HepG2 (cell line): ENCODE measurements around the gene LRP10. TPM values are rescaled to one million over a fixed set of nuclear protein-coding genes. Genes with fewer than 3 reads are reported as not detected.

Experiments used
- ARID3A ChIP-seq: IDR thresholded peaks from 2 replicates; pipeline ENCODE4 v1.6.1; 2012; ENCODE audit warnings: low read depth, low read length, improper control_type of control experiment
- ATF1 ChIP-seq: IDR thresholded peaks from 2 replicates; pipeline ENCODE4 v1.6.1; 2016; ENCODE audit warnings: mild to moderate bottlenecking, control low read depth
- CCAR2 ChIP-seq: fragments of 200-400 bp; formaldehyde crosslinking; optimal IDR thresholded peaks from 2 replicates; pipeline ENCODE3; 2018; ENCODE audit warnings: low read depth, mild to moderate bottlenecking, low read length, moderate library complexity
- CTCF ChIP-seq: sonication (generic); formaldehyde crosslinking; IDR thresholded peaks from 2 replicates; pipeline ENCODE4 v1.5.0; 2020; ENCODE audit warnings: mild to moderate bottlenecking, missing genetic modification reagents, moderate library complexity
- EP300 ChIP-seq, 3 experiments: sonication (generic) in 1 of 3; formaldehyde crosslinking in 1 of 3; IDR thresholded peaks; 2 replicates each; pipeline versions ENCODE4 v1.5.1 to v1.6.1; 2011 to 2020; ENCODE audit warnings: low read depth in 2 of 3, low read length in 2 of 3, borderline replicate concordance in 1 of 3, improper control_type of control experiment in 1 of 3, mild to moderate bottlenecking in 1 of 3, missing genetic modification reagents in 1 of 3, moderate library complexity in 1 of 3
- IRF2 ChIP-seq: IDR thresholded peaks from 2 replicates; pipeline ENCODE4 v1.6.1; 2018; ENCODE audit warnings: missing genetic modification reagents, missing compliant biosample characterization
- RARA ChIP-seq: IDR thresholded peaks from 2 replicates; pipeline ENCODE4 v1.6.1; 2016; ENCODE audit warnings: missing genetic modification reagents, missing compliant biosample characterization
- RELA ChIP-seq: sonication (generic); formaldehyde crosslinking; IDR thresholded peaks from 2 replicates; pipeline ENCODE4 v1.4.0; 2020; ENCODE audit warnings: missing genetic modification reagents
- RFX3 ChIP-seq: IDR thresholded peaks from 2 replicates; pipeline ENCODE4 v1.6.1; 2016; ENCODE audit warnings: missing biosample characterization, missing genetic modification reagents
- RNF219 ChIP-seq: sonication (generic); formaldehyde crosslinking; IDR thresholded peaks from 2 replicates; pipeline ENCODE4 v1.5.0; 2020; ENCODE audit warnings: mild to moderate bottlenecking, missing genetic modification reagents
- RXRB ChIP-seq: IDR thresholded peaks from 2 replicates; pipeline ENCODE4 v1.6.1; 2016; ENCODE audit warnings: borderline replicate concordance, missing genetic modification reagents, missing compliant biosample characterization
- ZHX2 ChIP-seq, 2 experiments: sonication (generic) in 1 of 2; formaldehyde crosslinking in 1 of 2; IDR thresholded peaks; 2 replicates each; pipeline versions ENCODE4 v1.6.1 to v1.9.0; 2014 to 2022; ENCODE audit warnings: antibody characterized with exemption in 1 of 2, borderline replicate concordance in 1 of 2, inconsistent platforms in 1 of 2, low read depth in 1 of 2, missing genetic modification reagents in 1 of 2
- ZNF3 ChIP-seq: IDR thresholded peaks from 2 replicates; pipeline ENCODE4 v1.7.0; 2017; ENCODE audit warnings: inconsistent platforms
- ZNF749 ChIP-seq: sonication (generic); formaldehyde crosslinking; IDR thresholded peaks from 2 replicates; pipeline ENCODE4 v1.8.0; 2022; ENCODE audit warnings: mild to moderate bottlenecking, missing genetic modification reagents, moderate library complexity, borderline replicate concordance
- ZNF781 ChIP-seq: sonication (generic); formaldehyde crosslinking; IDR thresholded peaks from 2 replicates; pipeline ENCODE4 v1.5.1; 2020; ENCODE audit warnings: borderline replicate concordance, mild to moderate bottlenecking, missing genetic modification reagents; ENCODE audit errors: not compliant biosample characterization
- ZNF841 ChIP-seq: sonication (generic); formaldehyde crosslinking; IDR thresholded peaks from 2 replicates; pipeline ENCODE4 v1.8.1; 2023; ENCODE audit warnings: missing genetic modification reagents, borderline replicate concordance
- polyA plus RNA-seq, 8 experiments: library from polyadenylated mRNA; depleted of rRNA in 3 of 8; stranded (reverse) in 7 of 8; unstranded in 1 of 8; fragments of >200 nt; fragmentation: Illumina TruSeq in 4 of 8; extraction: Trizol in 4 of 8; gene quantifications; 2 replicates each; pipeline versions ENCODE4 v1.2.1 to v1.2.3, GENCODE V29; 2011 to 2016; ENCODE audit warnings: low read depth in 4 of 8, missing spikeins in 1 of 8, mixed read lengths in 1 of 8; ENCODE audit not compliant: insufficient read depth in 1 of 8
- total RNA-seq, 5 experiments: library from RNA; depleted of rRNA; stranded (reverse); fragments of >200 nt; fragmentation: Illumina TruSeq; extraction: Trizol; gene quantifications; 2 replicates each; pipeline ENCODE4 v1.2.3, GENCODE V29; 2016; ENCODE audit warnings: low read depth in 1 of 5

Gene LRP10
- total and polyA plus RNA-seq, 2 of the 13 experiments (the other 11 are each of a cell fraction or from before 2014, with no cell fraction given) = 16.9 to 45.2 TPM

- TF ChIP-seq RARA (CRISPR knock-in tag) (peak; percentile 73), ZNF749 (CRISPR knock-in tag) (no peak), RFX3 (CRISPR knock-in tag) (no peak), ZNF781 (CRISPR knock-in tag) (no peak), RNF219 (no peak), RELA (CRISPR knock-in tag) (no peak), ZNF3 (CRISPR knock-in tag) (no peak), EP300 (IDR thresholded peaks at IDR 0.05; ENCODE audit: low read depth in 2 of 2, low read length in 2 of 2) (peak in 1 of 2 experiments; percentile 51; a peak in 1 of 4 replicates), EP300 (CRISPR knock-in tag; IDR thresholded peaks at IDR 0.05; ENCODE audit: borderline replicate concordance) (peak; percentile 25; the same call in 1 of the 2 replicates), IRF2 (CRISPR knock-in tag) (peak; percentile 42; the same call in 1 of the 2 replicates), CTCF (CRISPR knock-in tag) (no peak), ATF1 (CRISPR knock-in tag) (no peak), CCAR2 (no peak), ZNF841 (CRISPR knock-in tag) (no peak), ZHX2 (IDR thresholded peaks at IDR 0.05; ENCODE audit: low read depth) (no peak), ZHX2 (CRISPR knock-in tag; IDR thresholded peaks at IDR 0.05; ENCODE audit: borderline replicate concordance) (no peak), RXRB (peak; percentile 43; the same call in 1 of the 2 replicates), ARID3A (peak; percentile 59; the same call in 1 of the 2 replicates)
These were observed 16.4 kb upstream of the LRP10 start (continued) for GRCh38 chr14:22854963-22855724.
